H1 (cell line): ENCODE data around the gene UBL4B. TPM values are rescaled to one million over a fixed set of nuclear protein-coding genes. Genes with fewer than 3 reads are reported as not detected.

Experiments used
- CTCF ChIA-PET: fragments of 300-600 bp; sonication (Branson Sonifier 250); formaldehyde crosslinking; loops from one replicate; lab custom pipeline; 2021; ENCODE audit not compliant: partially characterized antibody; lab: Charles Lee
- POLR2A ChIA-PET: fragments of 300-600 bp; sonication (Branson Sonifier 250); formaldehyde crosslinking; loops from one replicate; lab custom pipeline; 2021; ENCODE audit warnings: inconsistent platforms; ENCODE audit not compliant: partially characterized antibody; lab: Charles Lee
- DNase-seq, 2 experiments: peaks; one replicate each; pipeline versions ENCODE4 v3.0.0 to v3.0.0-alpha.2; 2010 to 2022; ENCODE audit warnings: low spot score in 2 of 2, low read depth in 1 of 2, mixed read lengths in 1 of 2
- FAIRE-seq: peaks from 2 replicates; lab custom pipeline; 2011; peaks lifted over from hg19 to GRCh38; lab: Jason Lieb, UNC
- H2AFZ ChIP-seq: 2 replicates; pipeline ENCODE4 v1.8.1; 2012; ENCODE audit warnings: low read length, inconsistent platforms
- H2AK5ac ChIP-seq: 2 replicates; pipeline ENCODE4 v1.6.1; 2013; ENCODE audit warnings: low read depth, low read length
- H2BK120ac ChIP-seq: replicated peaks from 2 replicates; pipeline ENCODE3; 2013; ENCODE audit warnings: low read depth, low read length, inconsistent platforms
- H2BK12ac ChIP-seq: 2 replicates; pipeline ENCODE4 v1.6.1; 2013; ENCODE audit warnings: low read depth, low read length
- H2BK15ac ChIP-seq: 2 replicates; pipeline ENCODE4 v1.6.1; 2013; ENCODE audit warnings: low read length
- H2BK20ac ChIP-seq: 2 replicates; pipeline ENCODE4 v1.6.1; 2013; ENCODE audit warnings: low read length
- H2BK5ac ChIP-seq: 2 replicates; pipeline ENCODE4 v1.6.1; 2013; ENCODE audit warnings: low read depth, low read length
- H3K14ac ChIP-seq: 2 replicates; pipeline ENCODE4 v1.6.1; 2013; ENCODE audit warnings: inconsistent platforms; ENCODE audit not compliant: insufficient read length
- H3K18ac ChIP-seq: 2 replicates; pipeline ENCODE4 v1.6.1; 2013; ENCODE audit warnings: low read length; ENCODE audit errors: extremely low read depth
- H3K23ac ChIP-seq: 2 replicates; pipeline ENCODE4 v1.6.1; 2013; ENCODE audit warnings: inconsistent platforms; ENCODE audit not compliant: insufficient read length
- H3K23me2 ChIP-seq: 2 replicates; pipeline ENCODE4 v1.6.1; 2013; ENCODE audit warnings: low read depth, low read length
- H3K27ac ChIP-seq: 2 replicates; pipeline ENCODE4 v1.6.1; 2011; ENCODE audit warnings: low read depth, low read length, inconsistent platforms
- H3K27me3 ChIP-seq, 4 experiments: replicated peaks in 1 of 4; 1 replicate in 1 of 4; 2 replicates in 3 of 4; pipeline versions ENCODE4 v1.6.1 to v1.8.1; 2011 to 2013; ENCODE audit warnings: low read length in 3 of 4, mild to moderate bottlenecking in 3 of 4, inconsistent platforms in 2 of 4, mixed read lengths in 2 of 4, moderate library complexity in 1 of 4; ENCODE audit not compliant: control insufficient read depth in 3 of 4, insufficient read depth in 3 of 4; ENCODE audit errors: extremely low read depth in 1 of 4
- H3K36me3 ChIP-seq, 4 experiments: 2 replicates each; pipeline versions ENCODE4 v1.6.1 to v1.8.1; 2011 to 2013; ENCODE audit warnings: mild to moderate bottlenecking in 4 of 4, low read length in 3 of 4, moderate library complexity in 2 of 4, control low read depth in 1 of 4, inconsistent platforms in 1 of 4; ENCODE audit not compliant: insufficient read depth in 4 of 4, control insufficient read depth in 2 of 4
- H3K4ac ChIP-seq: replicated peaks from 2 replicates; pipeline ENCODE3; 2013; ENCODE audit warnings: low read length, low read depth, mixed read lengths, inconsistent platforms; ENCODE audit not compliant: insufficient read length
- H3K4me1 ChIP-seq, 4 experiments: replicated peaks in 1 of 4; 1 replicate in 1 of 4; 2 replicates in 3 of 4; pipeline versions ENCODE4 v1.6.1 to v1.8.1; 2011 to 2013; ENCODE audit warnings: low read length in 3 of 4, inconsistent platforms in 2 of 4, mixed read lengths in 1 of 4; ENCODE audit not compliant: insufficient read depth in 4 of 4, control insufficient read depth in 3 of 4
- H3K4me2 ChIP-seq, 2 experiments: 2 replicates each; pipeline versions ENCODE4 v1.6.1 to v1.8.1; 2011 to 2013; ENCODE audit warnings: low read depth in 2 of 2, low read length in 2 of 2, control low read depth in 1 of 2, inconsistent platforms in 1 of 2, mild to moderate bottlenecking in 1 of 2; ENCODE audit not compliant: insufficient read depth in 1 of 2
- H3K4me3 ChIP-seq, 4 experiments: fragments of 200-600, 300-600 bp in 1 of 4; sonication (generic), shearing (Covaris generic), sonication (Bioruptor Twin) in 1 of 4; 2 replicates each; pipeline versions ENCODE4 v1.5.1 to v1.8.1; 2011 to 2016; ENCODE audit warnings: low read length in 4 of 4, low read depth in 3 of 4, control low read depth in 2 of 4, inconsistent platforms in 2 of 4, mild to moderate bottlenecking in 2 of 4, mixed read lengths in 1 of 4, moderate library complexity in 1 of 4; ENCODE audit not compliant: insufficient read depth in 2 of 4; ENCODE audit errors: extremely low read depth in 1 of 4
- H3K56ac ChIP-seq: replicated peaks from 2 replicates; pipeline ENCODE3; 2013; ENCODE audit warnings: low read depth, mild to moderate bottlenecking, mixed read lengths, low read length, inconsistent platforms; ENCODE audit not compliant: insufficient read length
- H3K79me1 ChIP-seq: 2 replicates; pipeline ENCODE4 v1.6.1; 2013; ENCODE audit warnings: low read depth, low read length, control low read depth
- H3K79me2 ChIP-seq, 2 experiments: 2 replicates each; pipeline versions ENCODE4 v1.6.1 to v1.8.1; 2012 to 2013; ENCODE audit warnings: low read length in 2 of 2, mild to moderate bottlenecking in 2 of 2, inconsistent platforms in 1 of 2; ENCODE audit not compliant: insufficient read depth in 2 of 2, control insufficient read depth in 1 of 2
- H3K9ac ChIP-seq, 4 experiments: replicated peaks in 1 of 4; 1 replicate in 1 of 4; 2 replicates in 3 of 4; pipeline versions ENCODE4 v1.6.1 to v1.8.1; 2011 to 2013; ENCODE audit warnings: low read depth in 3 of 4, low read length in 3 of 4, control low read depth in 2 of 4, mild to moderate bottlenecking in 2 of 4, moderate library complexity in 2 of 4, inconsistent platforms in 1 of 4; ENCODE audit errors: extremely low read depth in 1 of 4
- H3K9me3 ChIP-seq, 2 experiments: 2 replicates each; pipeline versions ENCODE4 v1.6.1 to v1.8.1; 2012 to 2013; ENCODE audit warnings: mild to moderate bottlenecking in 2 of 2, moderate library complexity in 2 of 2, control low read depth in 1 of 2, inconsistent platforms in 1 of 2, low read depth in 1 of 2, low read length in 1 of 2, mixed read lengths in 1 of 2; ENCODE audit not compliant: insufficient read depth in 2 of 2
- H4K20me1 ChIP-seq, 2 experiments: replicated peaks in 1 of 2; 2 replicates each; pipeline versions ENCODE3 to v1.8.1; 2011 to 2013; ENCODE audit warnings: inconsistent platforms in 2 of 2, low read length in 2 of 2, mild to moderate bottlenecking in 1 of 2; ENCODE audit not compliant: insufficient read depth in 2 of 2, control insufficient read depth in 1 of 2
- H4K5ac ChIP-seq: 2 replicates; pipeline ENCODE4 v1.6.1; 2013; ENCODE audit warnings: low read length, low read depth, mixed read lengths, inconsistent platforms; ENCODE audit not compliant: insufficient read length
- H4K8ac ChIP-seq: 2 replicates; pipeline ENCODE4 v1.8.0; 2013; ENCODE audit warnings: mild to moderate bottlenecking, moderate library complexity, low read length, inconsistent platforms; ENCODE audit not compliant: insufficient read depth; ENCODE audit errors: extremely low read depth
- H4K91ac ChIP-seq: replicated peaks from 2 replicates; pipeline ENCODE3; 2013; ENCODE audit warnings: low read length, mixed read lengths, inconsistent platforms; ENCODE audit not compliant: insufficient read length
- CTCF ChIP-seq, 3 experiments: IDR thresholded peaks; 1 replicate in 2 of 3; 2 replicates in 1 of 3; pipeline versions ENCODE4 v1.5.1 to v1.6.1; 2011; ENCODE audit warnings: low read length in 3 of 3, mild to moderate bottlenecking in 3 of 3, inconsistent platforms in 2 of 3, low read depth in 1 of 3, moderate library complexity in 1 of 3; ENCODE audit not compliant: insufficient read depth in 1 of 3; ENCODE audit errors: control extremely low read depth in 1 of 3
- PHF8 ChIP-seq: fragments of 200-600 bp; sonication (generic); conservative IDR thresholded peaks from 2 replicates; pipeline ENCODE4 v1.7.1; 2012; ENCODE audit warnings: low read depth, mild to moderate bottlenecking, inconsistent platforms, low read length, moderate library complexity
- RAD21 ChIP-seq, 2 experiments: IDR thresholded peaks in 1 of 2; conservative IDR thresholded peaks in 1 of 2; 2 replicates each; pipeline ENCODE4 v1.6.1; 2011; ENCODE audit warnings: low read depth in 2 of 2, low read length in 2 of 2, improper control_type of control experiment in 1 of 2, inconsistent platforms in 1 of 2, mild to moderate bottlenecking in 1 of 2, moderate library complexity in 1 of 2
- WGBS, 2 experiments: shearing (Covaris generic) in 1 of 2; methylation state at CpG; one replicate each; pipeline versions ENCODE4 v1.1.6 to v1.1.7; 2013 to 2015; ENCODE audit warnings: low lambda C conversion rate in 2 of 2, mixed read lengths in 2 of 2, inconsistent platforms in 1 of 2, low coverage in 1 of 2, missing lambda C conversion rate in 1 of 2; ENCODE audit not compliant: insufficient replicate concordance in 2 of 2, insufficient coverage in 1 of 2, insufficient read length in 1 of 2; ENCODE audit errors: extremely low coverage in 1 of 2, missing lambda C conversion rate in 1 of 2; 5-methylcytosine and 5-hydroxymethylcytosine counted together
- polyA plus RNA-seq, 7 experiments: library from polyadenylated mRNA; depleted of rRNA in 3 of 7; stranded (reverse) in 5 of 7; unstranded in 2 of 7; fragments of >200 nt in 5 of 7; fragments of 200-250 nt in 2 of 7; gene quantifications; 1 replicate in 5 of 7; 2 replicates in 1 of 7; 4 replicates in 1 of 7; pipeline versions ENCODE4 v1.2.1 to v1.2.3, GENCODE V29; 2011 to 2013; ENCODE audit warnings: missing spikeins in 2 of 7, mixed read lengths in 2 of 7
- total RNA-seq: library from RNA; stranded (reverse); fragmentation: NEBNext Ultra II Directional; extraction: Animal tissue kit (Norgen Biotek cat#: 25700); gene quantifications from 2 replicates; pipeline ENCODE4 v1.2.1, GENCODE V29; 2021

UBL4B gene
- total and polyA plus RNA-seq, 2 of the 8 experiments (the other 6 are each of a cell fraction or from before 2014, with no cell fraction given): 0.11 TPM; not detected in 1

- TF ChIP-seq RAD21 (IDR thresholded peaks at IDR 0.05 in 1 of 2, conservative IDR thresholded peaks at IDR 0.05 in 1 of 2; ENCODE audit: low read depth in 2 of 2, low read length in 2 of 2) (peak; percentile 56 to 71), CTCF (IDR thresholded peaks at IDR 0.05; ENCODE audit: control extremely low read depth in 1 of 3, insufficient read depth in 1 of 3, low read depth in 1 of 3, low read length in 3 of 3) (peak; percentile 52 to 74 (median 73)), PHF8 (no peak)
- H3K79me1 ChIP-seq: no peaks in the 10 kb centered on the region
- H3K18ac ChIP-seq: peak overlapping the region; percentile 15; the same call in 1 of the 2 replicates
- no peak overlapping the region for H2BK20ac ChIP-seq
- H3K4ac ChIP-seq: no peak overlapping the region
- no peaks in the 10 kb centered on the region for H3K79me2 ChIP-seq
- no peak overlapping the region for H3K56ac ChIP-seq
- H3K27me3 ChIP-seq: peaks cover 39 to 55% (median 47%) of the 10 kb centered on the region in 4 experiments
- H2AK5ac ChIP-seq: 0 out of 2 replicates have a peak overlapping the region, but pooled peaks have one; percentile 19
- ChIA-PET CTCF (interaction anchor here (0.6 to 52.4 kb wide), 37 partner anchors 7 to 558 kb away, joined by 3 to 1450 read pairs (median 4); partner anchors contain the start of genes ALX3, GSTM4, SLC6A17 and STRIP1), POLR2A (interaction anchor here (0.8 to 1.2 kb wide), 4 partner anchors 15 to 37 kb away, joined by 3 to 5 read pairs (median 4); no protein-coding TSS in a partner anchor)
- no peak overlapping the region; the same call in 1 of the 2 replicates for H4K8ac ChIP-seq
- no peak overlapping the region for H2BK120ac ChIP-seq
- FAIRE-seq (no peak), DNase-seq (peak in 1 of 2 experiments; percentile 78)
- H3K4me3 ChIP-seq: no peak overlapping the region
- no peak overlapping the region for H2BK5ac ChIP-seq
- H3K23ac ChIP-seq: no peak overlapping the region
- peaks cover 8% of the 10 kb centered on the region; the same call in 1 of the 2 replicates for H3K23me2 ChIP-seq
- no peak overlapping the region for H4K91ac ChIP-seq
- H3K27ac ChIP-seq: no peak overlapping the region
- H3K4me1 ChIP-seq: peaks cover 0 to 22% (median 9%) of the 10 kb centered on the region in 4 experiments; a peak in 6 of 7 replicates
- no peak overlapping the region for H4K5ac ChIP-seq
- no peaks in the 10 kb centered on the region for H3K9me3 ChIP-seq
- H2AFZ ChIP-seq: no peak overlapping the region
- 54% methylated on average over 15 of the region's 15 CpGs; no CpG with 5 or more reads in 1 of the 2 experiments for WGBS, 2 experiments
- H4K20me1 ChIP-seq: peaks cover 2 to 7% of the 10 kb centered on the region in 2 experiments
- H2BK15ac ChIP-seq: no peak overlapping the region
- H3K9ac ChIP-seq: no peak overlapping the region
- peaks cover 0 to 7% (median 0%) of the 10 kb centered on the region in 4 experiments; a peak in 1 of 8 replicates for H3K36me3 ChIP-seq
- no peak overlapping the region for H3K14ac ChIP-seq
- H2BK12ac ChIP-seq: peak overlapping the region; percentile 44; the same call in 1 of the 2 replicates
- no peak overlapping the region for H3K4me2 ChIP-seq
Measured at GRCh38 chr1:110087812-110088738, 24.2 kb upstream of the UBL4B start.
